CD4-positive, alpha-beta T cell treated with Interleukin-17A for 1 hour (primary cell): Measurements from ENCODE around the gene MAPK4.
"Not testable (repeated sequence)": the region's sequence is repeated elsewhere in the genome, so short reads cannot be mapped to it uniquely, and the experiment has no call there.

Source experiments
- DNase-seq: peaks from one replicate; pipeline ENCODE4 v3.0.0-alpha.2; 2020

Gene MAPK4

DNA sequence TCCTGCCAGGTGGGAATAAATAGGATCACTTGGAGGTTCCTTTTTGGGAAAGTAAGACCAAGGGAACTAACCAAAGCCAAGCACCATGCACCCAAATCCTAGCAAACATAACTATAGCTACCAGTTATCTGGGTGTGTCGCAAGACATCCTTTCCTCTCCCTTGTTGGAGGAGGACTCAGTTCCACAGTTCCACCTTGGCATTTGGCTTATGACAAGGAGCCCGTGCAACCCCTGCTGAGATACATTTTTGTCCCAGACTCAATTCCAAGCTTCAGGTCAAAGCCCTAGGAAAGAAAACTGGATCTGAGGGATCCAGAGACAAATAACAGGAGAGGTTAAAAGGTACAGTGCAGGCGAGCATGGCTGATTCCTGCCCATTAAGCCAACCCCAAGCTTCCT, 219.1 kb downstream of the MAPK4 start:
- not testable (repeated sequence) for DNase-seq
